MCF 10A (cell line): Measurements from ENCODE around the gene ASTL. TPM values are rescaled to one million over a fixed set of nuclear protein-coding genes. Genes with fewer than 3 reads are reported as not detected.

Source experiments
- BruUV-seq: library from RNA; stranded (reverse); fragments of 400-500 nt; replicated peaks from 2 replicates; lab custom pipeline; 2021; lab: Mats Ljungman, UMichigan
- CTCF ChIA-PET: fragments of 300-600 bp; sonication (Branson Sonifier 250); formaldehyde crosslinking; extraction: SDS; loops from one replicate; lab custom pipeline; 2021; ENCODE audit warnings: antibody characterized with exemption, inconsistent platforms; lab: Yijun Ruan, JAX
- POLR2A ChIA-PET: fragments of 300-600, 350-650 bp; sonication (Branson Sonifier 250); formaldehyde crosslinking; extraction: SDS; loops from one replicate; lab custom pipeline; 2020; ENCODE audit warnings: antibody characterized with exemption, inconsistent platforms; lab: Yijun Ruan, JAX
- DNase-seq: peaks from one replicate; pipeline ENCODE4 v3.0.0-alpha.2; 2018; ENCODE audit not compliant: unreplicated experiment
- H3K27ac Mint-ChIP-seq: one replicate; pipeline ENCODE4 v1.8.0; 2022; ENCODE audit warnings: mild to moderate bottlenecking, low read depth, mixed read lengths; ENCODE audit not compliant: unreplicated experiment
- H3K27me3 Mint-ChIP-seq: one replicate; pipeline ENCODE4 v1.8.0; 2022; ENCODE audit warnings: mixed read lengths; ENCODE audit not compliant: insufficient read depth, unreplicated experiment
- H3K36me3 Mint-ChIP-seq: one replicate; pipeline ENCODE4 v1.8.0; 2022; ENCODE audit warnings: mild to moderate bottlenecking, moderate library complexity, mixed read lengths; ENCODE audit not compliant: insufficient read depth, unreplicated experiment
- H3K4me1 Mint-ChIP-seq: one replicate; pipeline ENCODE4 v1.8.0; 2022; ENCODE audit warnings: mixed read lengths; ENCODE audit not compliant: insufficient read depth, unreplicated experiment
- H3K4me3 Mint-ChIP-seq: one replicate; pipeline ENCODE4 v1.8.0; 2022; ENCODE audit warnings: mild to moderate bottlenecking, moderate library complexity, mixed read lengths; ENCODE audit not compliant: unreplicated experiment
- H3K9me3 Mint-ChIP-seq: one replicate; pipeline ENCODE4 v1.8.0; 2022; ENCODE audit warnings: mixed read lengths; ENCODE audit not compliant: unreplicated experiment
- intact Hi-C: fragments of 100-400 bp; cut with micrococcal nuclease; formaldehyde crosslinking; loops from 2 replicates; pipeline ENCODE4 v1.14.1; 2022
- total RNA-seq: library from RNA; stranded (reverse); gene quantifications from 2 replicates; pipeline ENCODE4 v1.2.3, GENCODE V29; 2022
- TF ChIP-seq, protein P1 (sequence below): fragments of 200-600 bp; IDR thresholded peaks from one replicate; pipeline ENCODE4 v1.8.0; 2022; ENCODE audit warnings: antibody characterized with exemption, mild to moderate bottlenecking; ENCODE audit not compliant: unreplicated experiment

The ASTL gene
- total RNA-seq, 1 experiment from 2014 or later: not detected

DNA sequence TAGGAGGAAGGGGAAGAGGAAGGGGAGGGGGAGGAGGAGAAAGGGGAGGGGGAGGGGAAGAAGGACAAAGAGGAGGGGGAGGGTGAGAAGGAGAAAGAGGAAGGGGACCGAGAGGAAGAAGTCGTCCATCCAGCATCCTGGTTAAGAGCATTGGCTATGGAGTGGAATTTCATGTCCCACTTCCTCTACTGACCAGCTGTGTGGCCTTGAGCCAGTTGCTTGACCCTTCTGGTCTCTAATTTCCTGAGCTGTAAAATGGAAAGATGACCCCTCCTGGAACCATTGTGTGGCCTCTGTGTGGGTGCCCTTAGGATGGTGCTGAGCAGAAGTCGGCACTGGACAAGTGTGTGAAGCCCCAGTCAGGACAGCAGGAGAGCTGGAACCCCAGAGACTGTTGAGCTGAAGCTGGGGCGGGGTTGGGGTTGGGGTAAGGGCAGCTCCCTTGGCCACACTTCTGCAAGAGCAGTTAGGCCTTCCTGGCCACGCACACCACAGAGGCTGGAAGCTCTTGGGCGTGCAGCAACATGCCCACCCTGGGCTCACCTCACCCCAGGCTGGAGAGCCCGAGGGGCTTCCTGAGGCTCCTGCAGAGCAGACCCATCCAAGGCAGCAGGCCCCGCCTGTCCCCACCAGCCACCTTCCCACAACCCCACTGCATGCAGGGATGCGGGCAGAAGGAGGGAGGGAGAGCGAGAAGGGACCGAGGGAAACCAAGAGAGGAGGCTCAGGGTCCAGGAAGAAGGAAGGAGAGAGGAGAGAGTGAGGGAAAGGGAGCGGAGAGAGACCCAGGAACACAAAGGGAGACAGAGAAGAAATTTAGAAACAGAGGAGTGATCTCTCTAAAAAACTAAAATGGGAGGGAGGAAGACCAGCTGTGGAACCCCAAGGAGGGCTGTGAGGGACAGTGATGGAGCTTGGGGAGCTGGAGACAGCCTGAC lies 38.2 kb downstream of the ASTL start:
- Mint-ChIP-seq H3K9me3 (peaks cover 5% of the 10 kb centered on the region), H3K4me3 (no peak overlapping the region), H3K27ac (no peak overlapping the region), H3K4me1 (no peaks in the 10 kb centered on the region), H3K36me3 (no peaks in the 10 kb centered on the region), H3K27me3 (no peaks in the 10 kb centered on the region)
- TF ChIP-seq, protein P1, sequence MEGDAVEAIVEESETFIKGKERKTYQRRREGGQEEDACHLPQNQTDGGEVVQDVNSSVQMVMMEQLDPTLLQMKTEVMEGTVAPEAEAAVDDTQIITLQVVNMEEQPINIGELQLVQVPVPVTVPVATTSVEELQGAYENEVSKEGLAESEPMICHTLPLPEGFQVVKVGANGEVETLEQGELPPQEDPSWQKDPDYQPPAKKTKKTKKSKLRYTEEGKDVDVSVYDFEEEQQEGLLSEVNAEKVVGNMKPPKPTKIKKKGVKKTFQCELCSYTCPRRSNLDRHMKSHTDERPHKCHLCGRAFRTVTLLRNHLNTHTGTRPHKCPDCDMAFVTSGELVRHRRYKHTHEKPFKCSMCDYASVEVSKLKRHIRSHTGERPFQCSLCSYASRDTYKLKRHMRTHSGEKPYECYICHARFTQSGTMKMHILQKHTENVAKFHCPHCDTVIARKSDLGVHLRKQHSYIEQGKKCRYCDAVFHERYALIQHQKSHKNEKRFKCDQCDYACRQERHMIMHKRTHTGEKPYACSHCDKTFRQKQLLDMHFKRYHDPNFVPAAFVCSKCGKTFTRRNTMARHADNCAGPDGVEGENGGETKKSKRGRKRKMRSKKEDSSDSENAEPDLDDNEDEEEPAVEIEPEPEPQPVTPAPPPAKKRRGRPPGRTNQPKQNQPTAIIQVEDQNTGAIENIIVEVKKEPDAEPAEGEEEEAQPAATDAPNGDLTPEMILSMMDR: no peak
- ChIA-PET POLR2A (interaction anchor here (0.7 kb wide), 1 partner anchor 11 kb away, joined by 3 read pairs; no protein-coding TSS in a partner anchor), CTCF (no interaction called here)
- intact Hi-C loops: no loop called here
- no TSS peak for BruUV-seq
- DNase-seq: no peak

DNA sequence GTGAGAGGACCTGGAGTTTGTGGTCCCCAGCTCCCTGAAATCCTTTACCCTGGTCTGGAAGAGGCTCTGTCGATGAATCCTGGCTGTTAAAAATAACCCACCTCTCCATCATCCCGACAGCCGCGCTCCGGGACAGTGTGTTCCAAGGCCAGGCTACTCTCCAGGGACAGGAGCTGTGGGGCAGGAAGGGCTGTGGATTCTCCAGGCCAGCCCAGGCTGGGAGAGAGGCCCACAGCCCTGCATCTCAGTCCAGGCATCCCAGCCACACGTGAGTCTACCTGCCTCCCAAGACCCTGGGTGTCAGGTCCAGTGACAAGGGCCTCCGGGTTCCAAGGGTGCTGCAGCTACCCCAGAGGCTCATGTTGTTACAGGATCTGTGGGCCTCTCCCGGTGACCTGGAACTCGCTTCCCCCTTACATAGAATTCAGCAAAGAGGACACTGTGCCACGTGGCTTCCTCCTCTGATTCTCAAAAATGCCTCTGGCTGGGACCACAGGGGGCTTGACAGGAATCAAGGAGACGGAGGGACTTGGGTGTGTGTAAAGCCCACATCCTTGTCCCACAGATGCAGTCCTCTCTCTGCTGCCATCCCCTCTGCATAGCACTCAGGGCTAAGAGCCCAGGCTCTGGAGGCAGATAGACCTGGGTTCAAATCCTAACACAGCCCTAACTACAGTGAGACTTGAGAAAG lies 39.3 kb downstream of the ASTL start:
- POLR2A ChIA-PET: interaction anchor here (1.1 kb wide), 1 partner anchor 12 kb away, joined by 4 read pairs; no protein-coding TSS in a partner anchor
- intact Hi-C loops: no loop called here
- H3K9me3 Mint-ChIP-seq: no peaks in the 10 kb centered on the region
- TF ChIP-seq, protein P1: no peak
- no peak overlapping the region for H3K4me3 Mint-ChIP-seq
- no peak overlapping the region for H3K27ac Mint-ChIP-seq
- BruUV-seq: no TSS peak
- H3K4me1 Mint-ChIP-seq: no peaks in the 10 kb centered on the region
- no peaks in the 10 kb centered on the region for H3K27me3 Mint-ChIP-seq
- H3K36me3 Mint-ChIP-seq: no peaks in the 10 kb centered on the region
- CTCF ChIA-PET: interaction anchor here (1.4 kb wide), 1 partner anchor 18 kb away, joined by 4 read pairs; the partner anchor contains the start of gene ADRA2B
- DNase-seq: no peak

DNA sequence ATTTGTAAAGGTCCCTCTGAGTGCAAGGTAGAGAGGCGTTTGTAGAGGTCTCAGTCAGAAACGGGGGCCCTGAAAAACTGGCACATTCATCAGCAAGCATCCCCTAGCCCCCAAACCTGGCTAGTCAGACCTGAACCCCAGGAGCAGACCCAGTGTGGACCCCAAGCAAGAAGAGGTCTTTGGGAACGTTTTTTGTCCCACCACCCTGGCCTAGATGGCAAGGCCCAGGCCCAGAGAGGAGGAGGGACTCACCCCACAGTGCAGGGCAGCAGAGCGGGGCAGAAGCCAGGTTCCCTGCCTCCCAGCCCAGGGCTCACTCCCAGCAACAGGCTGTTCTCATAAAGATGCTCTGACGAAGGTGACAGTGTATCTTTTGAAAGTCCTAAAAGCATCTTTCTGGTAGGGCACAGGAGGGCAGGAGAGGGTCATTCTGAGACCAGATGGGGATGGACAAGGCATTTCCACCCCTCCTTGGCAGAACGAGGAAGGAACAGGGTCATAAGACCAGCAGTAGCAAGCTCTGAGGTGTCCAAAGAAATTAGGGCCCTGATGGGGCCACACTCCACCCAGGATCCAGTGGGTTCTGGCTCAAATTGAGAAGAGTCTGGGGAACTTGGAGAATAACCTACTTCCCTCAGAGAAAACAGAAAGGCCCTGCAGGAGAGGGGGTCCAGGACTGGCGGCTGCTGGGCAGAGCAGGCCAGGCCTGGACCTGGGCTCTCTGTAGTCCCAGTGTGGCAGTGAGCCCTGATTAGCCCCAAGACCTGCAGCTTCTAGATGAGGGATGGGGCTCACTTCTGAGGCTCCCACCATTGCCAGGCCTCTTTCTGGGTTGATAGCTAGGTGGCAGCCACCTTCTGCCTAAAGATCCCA lies 40.1 kb downstream of the ASTL start:
- TF ChIP-seq, protein P1: no peak
- Mint-ChIP-seq H3K27ac (no peak overlapping the region), H3K36me3 (no peaks in the 10 kb centered on the region), H3K4me3 (no peak overlapping the region), H3K27me3 (no peaks in the 10 kb centered on the region), H3K4me1 (no peaks in the 10 kb centered on the region), H3K9me3 (no peaks in the 10 kb centered on the region)
- intact Hi-C loops: no loop called here
- ChIA-PET CTCF (interaction anchor here (1.4 kb wide), 1 partner anchor 19 kb away, joined by 4 read pairs; the partner anchor contains the start of gene ADRA2B), POLR2A (interaction anchor here (1.1 kb wide), 1 partner anchor 12 kb away, joined by 4 read pairs; no protein-coding TSS in a partner anchor)
- no peak for DNase-seq
- no TSS peak for BruUV-seq
